HG03520 (cell line): ENCODE measurements around the gene TPRA1.

Experiments used
- ATAC-seq: cut with Tn5 transposase; IDR thresholded peaks from one replicate; pipeline ENCODE4 v1.9.1; 2021; ENCODE audit warnings: mild to moderate bottlenecking, moderate library complexity; ENCODE audit not compliant: unreplicated experiment

TPRA1 gene

GRCh38 chr3:127566833-127567232 is 23.7 kb downstream of the TPRA1 start:
- ATAC-seq = no peak

GRCh38 chr3:127565711-127566110 is 24.8 kb downstream of the TPRA1 start:
- ATAC-seq = no peak

DNA sequence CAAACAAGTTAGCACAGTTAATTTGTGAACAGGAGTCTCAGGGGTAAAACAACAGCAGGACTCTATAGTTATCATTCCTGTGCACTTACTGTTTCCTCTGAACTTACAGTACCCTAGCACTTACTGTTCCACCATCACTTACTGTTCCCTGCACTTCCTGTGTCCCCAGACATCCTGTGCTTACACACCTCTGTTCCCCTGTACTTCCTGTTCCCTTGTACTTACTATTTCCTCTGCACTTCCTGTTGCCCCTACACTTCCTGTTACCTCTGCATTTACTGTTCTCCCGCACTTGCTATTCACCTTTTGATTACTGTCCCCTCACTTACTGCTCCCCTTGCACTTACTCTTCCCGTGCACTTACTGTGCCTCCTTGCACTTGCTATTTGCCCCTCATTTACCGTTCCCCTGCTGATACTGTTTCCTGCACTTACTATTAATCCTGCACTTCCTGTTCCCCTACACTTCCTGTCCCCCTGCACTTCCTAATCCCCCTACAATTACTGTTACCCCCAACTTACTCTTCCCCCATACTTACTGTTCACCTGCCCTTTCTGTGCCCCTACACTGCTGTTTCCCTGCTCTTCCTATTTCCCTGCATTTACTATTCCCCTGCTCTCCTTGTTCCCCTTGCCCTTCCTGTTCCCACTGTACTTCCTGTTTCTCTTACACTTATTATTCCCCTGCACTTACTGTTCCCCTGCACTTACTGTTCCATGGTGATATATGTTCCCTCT is 30.3 kb downstream of the TPRA1 start:
- no peak for ATAC-seq

GRCh38 chr3:127556565-127556964 is 34.0 kb downstream of the TPRA1 start:
- ATAC-seq = no peak

DNA sequence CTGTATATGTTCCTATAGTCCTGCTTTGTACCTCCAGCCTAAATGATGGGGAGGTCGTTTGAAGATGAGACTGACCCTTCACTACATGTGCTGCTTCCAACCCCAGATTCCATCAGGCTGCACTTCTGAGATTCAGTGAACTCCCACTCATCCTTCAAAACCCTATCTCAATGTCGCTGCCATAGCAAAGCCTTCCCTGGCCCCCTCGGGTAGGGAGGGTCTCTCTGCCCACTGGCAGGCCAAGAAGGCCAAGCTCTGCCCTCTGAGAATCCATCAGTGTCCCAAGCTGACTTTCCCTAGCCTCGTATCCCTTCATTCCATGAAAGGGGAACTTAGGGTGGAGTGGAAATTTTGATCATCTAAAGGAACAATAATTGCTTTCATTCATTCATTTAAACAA is 35.4 kb downstream of the TPRA1 start:
- ATAC-seq = no peak

DNA sequence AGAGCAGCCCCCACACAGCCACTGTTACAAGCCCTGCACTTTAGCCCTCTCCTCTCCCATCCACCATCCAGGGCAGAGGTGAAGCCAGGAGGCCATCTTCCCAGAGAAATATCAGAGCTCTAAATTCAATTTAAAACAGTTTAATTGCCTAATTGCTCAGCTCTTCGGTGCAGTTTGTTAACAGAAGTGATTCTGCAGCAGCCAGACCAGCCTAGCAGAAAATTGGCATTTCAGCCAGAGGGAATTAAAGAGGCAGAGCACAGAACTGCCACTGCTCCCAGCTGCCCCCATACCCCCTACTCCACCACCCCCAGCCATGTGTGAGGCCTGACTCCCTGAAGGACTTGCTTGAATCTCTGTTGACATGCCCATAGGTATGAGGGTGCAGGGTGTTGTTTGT is 38.5 kb downstream of the TPRA1 start:
- no peak for ATAC-seq

- no peak for ATAC-seq
Measured at GRCh38 chr3:127551178-127551577, 39.4 kb downstream of the TPRA1 start.

DNA sequence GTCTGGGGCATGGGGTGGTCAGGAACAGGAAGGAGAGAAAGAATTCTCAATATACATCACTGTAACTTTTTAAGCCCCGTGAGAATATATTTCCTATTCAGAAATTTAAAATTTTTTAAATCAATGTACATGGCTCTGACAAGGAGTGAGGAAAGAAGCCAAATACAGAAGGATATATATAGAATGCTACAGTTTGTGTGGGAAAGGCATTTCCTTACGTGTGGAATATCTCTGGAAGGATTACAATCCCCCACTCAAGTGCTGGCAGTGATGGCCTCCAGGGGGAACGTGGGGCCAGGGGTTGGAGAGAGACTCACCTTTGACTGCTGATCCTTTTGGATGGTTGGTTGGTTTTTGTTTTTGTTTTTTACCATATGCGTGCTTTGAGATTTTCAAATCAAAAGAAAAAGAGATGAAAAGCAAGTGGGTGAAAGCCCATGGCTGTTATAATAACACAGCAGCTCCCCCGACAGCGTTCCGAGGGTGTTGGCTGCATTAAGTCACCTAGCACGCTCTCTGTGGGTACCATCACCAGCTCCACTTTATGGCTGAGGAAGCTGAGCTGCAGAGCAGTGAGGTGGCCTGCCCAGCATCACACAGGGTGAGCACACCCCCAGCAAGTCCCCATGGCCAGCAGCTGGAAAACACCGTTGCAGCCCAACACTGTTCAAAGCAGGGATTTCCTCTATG is 39.9 kb downstream of the TPRA1 start:
- no peak for ATAC-seq

- no peak for ATAC-seq
Measured at GRCh38 chr3:127549826-127550467, 40.6 kb downstream of the TPRA1 start.

DNA sequence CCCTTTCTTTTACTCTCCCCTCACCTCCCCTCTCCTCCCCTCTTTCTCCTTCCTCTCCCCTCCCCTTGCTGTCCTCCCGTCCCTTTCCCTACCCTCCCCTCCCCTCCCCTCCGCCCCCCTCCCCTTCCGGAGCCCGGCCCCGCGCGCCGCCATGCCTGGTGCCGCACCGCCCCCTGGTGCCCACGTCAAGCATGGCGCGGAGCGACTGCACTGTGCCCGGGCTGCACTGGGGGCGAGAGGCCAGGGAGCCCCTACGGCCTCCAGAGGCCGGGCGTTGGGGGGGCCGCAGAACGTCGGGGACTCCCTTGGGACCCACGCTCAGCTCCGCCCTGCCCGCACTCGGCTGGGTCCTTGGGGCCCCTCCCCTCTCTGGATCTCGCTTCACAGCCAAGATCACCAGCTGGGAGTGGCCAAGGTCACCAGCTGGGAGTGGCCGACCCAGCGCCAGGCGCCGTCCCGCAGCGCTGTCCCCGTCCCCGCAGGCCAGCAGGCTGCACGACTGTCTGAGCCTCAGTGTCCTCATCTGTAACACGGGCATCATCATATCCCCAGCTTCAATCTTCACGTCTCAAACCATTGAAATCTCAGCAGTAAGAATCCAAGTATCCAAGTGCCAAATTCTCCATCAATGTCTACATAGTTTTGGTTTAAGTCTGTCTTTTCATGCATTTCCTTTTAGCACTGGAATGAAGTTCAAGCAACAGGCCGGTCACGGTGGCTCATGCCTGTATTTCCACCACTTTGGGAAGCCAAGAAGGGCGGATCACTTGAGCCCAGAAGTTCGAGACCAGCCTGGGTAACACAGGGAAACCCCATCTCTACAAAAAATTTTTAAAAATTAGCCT is 42.5 kb downstream of the TPRA1 start:
- peak; percentile 58 for ATAC-seq

DNA sequence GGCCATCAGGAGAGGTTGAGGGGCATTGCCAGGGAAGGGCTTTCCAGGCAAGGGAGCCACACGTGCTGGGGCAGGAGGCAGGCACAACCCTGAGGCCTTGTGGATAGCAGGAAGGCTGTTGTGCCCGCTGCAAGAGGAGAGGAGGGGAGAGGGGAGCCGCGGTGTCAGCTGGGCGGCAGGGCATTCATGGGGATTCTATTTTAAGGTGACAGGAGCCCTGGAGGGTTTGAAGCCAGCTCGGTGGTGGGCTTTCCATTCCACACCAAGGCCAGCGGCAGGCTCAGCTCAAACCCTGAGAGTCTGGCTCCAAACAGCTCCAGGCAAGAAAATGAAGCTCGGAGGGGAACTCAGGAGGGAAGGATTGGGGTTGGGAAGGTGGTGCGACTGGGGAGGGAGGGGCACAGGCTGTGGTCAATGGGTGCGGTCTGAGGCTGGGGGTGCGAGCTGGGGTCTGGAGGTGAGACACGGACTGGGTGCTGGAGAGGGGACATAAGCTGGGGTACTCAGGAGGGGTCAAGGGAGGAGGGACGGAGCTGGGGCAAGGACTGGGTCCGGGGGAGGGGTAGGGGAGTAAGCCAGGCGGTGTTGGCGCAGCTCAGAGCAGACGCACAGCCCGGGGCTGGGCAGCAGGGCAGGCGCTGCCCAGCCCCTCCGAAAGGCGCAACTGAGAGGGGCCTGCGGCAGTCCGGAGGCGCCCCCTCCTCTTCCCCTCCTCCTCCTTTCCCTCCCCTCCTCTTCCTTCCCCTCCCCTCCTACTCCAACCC is 43.4 kb downstream of the TPRA1 start:
- no peak for ATAC-seq

DNA sequence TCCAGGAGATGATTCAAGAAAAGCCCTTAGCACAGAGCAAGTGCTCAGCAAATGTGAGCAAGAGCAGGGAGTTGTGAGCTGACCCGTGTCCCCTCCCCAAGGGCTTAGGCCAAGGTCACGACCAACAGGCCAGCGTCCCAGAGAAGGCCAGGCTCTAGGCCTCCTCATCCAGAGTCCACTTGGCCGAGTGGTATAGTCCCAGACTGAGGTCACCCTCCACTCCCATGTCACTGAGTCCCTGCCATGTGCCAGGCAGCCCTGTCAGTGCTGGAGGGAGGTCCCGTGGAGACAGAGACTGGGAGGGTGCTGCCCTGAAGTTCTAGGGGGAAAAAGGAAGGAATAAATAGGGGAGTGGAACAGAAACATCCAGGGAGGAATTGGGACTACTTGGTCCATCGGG is 44.0 kb downstream of the TPRA1 start:
- no peak for ATAC-seq

GRCh38 chr3:127545711-127546457 is 44.6 kb downstream of the TPRA1 start:
- no peak for ATAC-seq

GRCh38 chr3:127545216-127545615 is 45.3 kb downstream of the TPRA1 start:
- no peak for ATAC-seq

DNA sequence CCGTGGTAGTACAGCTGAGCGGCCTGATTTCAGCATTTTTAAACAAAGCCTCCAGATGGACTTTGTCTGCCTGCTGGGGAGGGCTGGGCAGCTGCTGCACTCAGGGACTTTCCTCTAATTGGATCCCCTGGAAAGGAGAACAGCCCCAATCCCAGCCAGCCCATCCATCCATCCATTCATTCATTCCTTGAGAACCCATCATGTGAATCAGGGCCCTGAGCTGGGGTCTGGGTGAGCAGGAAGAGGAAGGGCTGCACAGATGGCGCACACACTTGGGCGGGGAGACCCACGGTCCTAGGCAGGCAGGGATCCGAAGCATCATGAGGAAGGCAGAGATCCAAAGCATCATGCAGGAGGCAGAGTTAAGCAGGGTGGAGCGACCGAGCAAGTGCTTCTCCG is 45.7 kb downstream of the TPRA1 start:
- no peak for ATAC-seq

DNA sequence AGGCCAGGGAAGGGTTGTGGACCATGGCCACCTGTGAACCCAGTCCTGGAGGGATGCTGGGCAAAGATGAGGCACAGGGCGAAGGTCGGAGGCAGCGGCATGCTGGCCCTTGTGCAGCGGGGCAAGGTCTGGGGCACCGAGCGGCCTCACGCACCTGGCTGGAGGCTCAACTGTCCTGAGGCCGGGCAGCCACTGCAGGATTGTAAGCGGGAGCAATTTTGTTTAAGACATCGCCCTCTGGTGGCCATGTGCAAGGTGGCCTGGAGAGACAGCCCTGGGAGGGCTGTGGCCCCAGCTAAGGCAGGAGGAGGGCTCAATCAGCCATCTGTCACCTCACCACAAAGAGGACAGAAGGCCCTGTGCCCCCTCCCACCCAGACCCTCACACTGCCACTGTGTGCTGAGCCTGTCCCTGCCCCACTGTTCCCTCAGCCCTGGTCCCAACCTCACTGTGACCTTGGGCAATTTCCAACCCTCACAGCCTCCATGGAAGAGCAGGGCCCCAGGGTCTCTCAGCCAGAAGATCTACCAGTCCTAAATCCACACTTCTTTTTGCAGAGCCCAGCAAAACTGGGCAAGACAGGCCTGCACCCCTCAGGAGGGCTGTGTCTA is 46.2 kb downstream of the TPRA1 start:
- peak; percentile 60 for ATAC-seq

- ATAC-seq = no peak
Measured at GRCh38 chr3:127543441-127543840, 47.1 kb downstream of the TPRA1 start.

DNA sequence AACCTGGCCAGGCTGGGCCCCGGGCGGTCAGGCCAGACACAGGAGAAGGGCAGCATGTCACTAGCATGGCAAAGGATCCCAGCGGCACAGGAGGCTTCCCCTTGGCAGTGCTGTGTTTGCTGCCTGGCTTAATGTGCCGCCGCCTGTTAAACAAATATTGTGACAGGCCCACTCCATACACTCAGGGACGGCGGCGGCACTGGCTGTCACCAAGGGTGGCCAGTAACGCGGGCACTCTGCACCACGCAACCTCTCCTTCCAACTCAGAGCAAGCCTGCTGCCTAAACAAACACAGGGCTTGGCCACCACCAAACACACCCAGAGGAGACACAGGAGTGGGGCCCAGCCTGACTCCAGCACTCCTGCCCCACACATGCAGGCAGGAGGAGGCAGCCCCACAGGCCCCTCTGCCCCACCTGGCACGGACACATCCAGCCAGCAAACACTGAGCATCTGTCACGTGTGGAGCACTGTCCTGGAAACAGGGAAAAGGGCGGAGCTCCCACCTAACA is 48.0 kb downstream of the TPRA1 start:
- no peak for ATAC-seq

DNA sequence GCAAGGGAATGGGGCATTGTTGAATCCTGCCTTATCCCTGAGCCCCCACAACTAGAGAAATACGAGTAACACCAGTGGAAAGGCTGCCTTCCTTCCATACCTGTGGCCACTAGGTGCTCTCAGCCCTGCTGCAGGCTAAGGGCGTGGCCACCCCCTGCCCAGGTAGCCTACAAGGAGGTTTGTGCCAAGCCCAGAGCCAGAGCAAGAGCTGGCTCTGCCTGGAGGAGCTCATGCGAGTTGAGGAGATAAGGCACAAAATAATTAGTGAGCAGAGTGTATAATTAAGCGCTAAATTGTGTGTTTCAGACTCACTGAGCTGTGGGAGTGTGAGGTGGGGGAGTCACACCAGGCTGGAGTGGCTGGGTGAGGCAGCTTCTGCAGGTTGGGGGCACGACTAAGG is 49.2 kb downstream of the TPRA1 start:
- ATAC-seq = no peak
